Iris pigment epithelial cell (primary cell): Measurements from ENCODE around the gene SH2D7.

Source experiments
- DNase-seq: peaks from one replicate; pipeline ENCODE4 v3.0.0-alpha.2; 2011; ENCODE audit warnings: low read depth

Gene SH2D7

GRCh38 chr15:78079298-78080087, 12.9 kb upstream of the SH2D7 start:
- no peak for DNase-seq

- no peak for DNase-seq
Observed at GRCh38 chr15:78080088-78080460, 12.3 kb upstream of the SH2D7 start.

- DNase-seq, result peak; percentile 48
Observed at GRCh38 chr15:78082106-78082742, 10.1 kb upstream of the SH2D7 start.

GRCh38 chr15:78082743-78083110, 9.6 kb upstream of the SH2D7 start:
- DNase-seq, result no peak

- no peak for DNase-seq
Observed at GRCh38 chr15:78083186-78083585, 9.2 kb upstream of the SH2D7 start.

GRCh38 chr15:78083687-78084448, 8.5 kb upstream of the SH2D7 start:
- DNase-seq, result no peak

GRCh38 chr15:78084449-78084750, 8.0 kb upstream of the SH2D7 start:
- no peak for DNase-seq

- DNase-seq, result peak; percentile 84
Observed at GRCh38 chr15:78085928-78086327, 6.4 kb upstream of the SH2D7 start.

- no peak for DNase-seq
Observed at GRCh38 chr15:78087951-78088772, 4.2 kb upstream of the SH2D7 start.

GRCh38 chr15:78088773-78089080, 3.6 kb upstream of the SH2D7 start:
- no peak for DNase-seq

- no peak for DNase-seq
Observed at GRCh38 chr15:78090422-78091063, 1.8 kb upstream of the SH2D7 start.

GRCh38 chr15:78093242-78094020, 1.1 kb downstream of the SH2D7 start:
- DNase-seq, result peak; percentile 77

- DNase-seq, result no peak
Observed at GRCh38 chr15:78097667-78098066, 5.3 kb downstream of the SH2D7 start.

- DNase-seq, result no peak
Observed at GRCh38 chr15:78098131-78098755, 5.9 kb downstream of the SH2D7 start.

- no peak for DNase-seq
Observed at GRCh38 chr15:78100886-78101285, 8.5 kb downstream of the SH2D7 start.

- DNase-seq, result no peak
Observed at GRCh38 chr15:78101423-78102105, 9.2 kb downstream of the SH2D7 start.

- no peak for DNase-seq
Observed at GRCh38 chr15:78102211-78102610, 9.8 kb downstream of the SH2D7 start.

GRCh38 chr15:78102741-78103140, 10.4 kb downstream of the SH2D7 start:
- DNase-seq, result no peak

- DNase-seq, result no peak
Observed at GRCh38 chr15:78103406-78104118, 11.2 kb downstream of the SH2D7 start.

GRCh38 chr15:78104119-78104479, 11.7 kb downstream of the SH2D7 start:
- no peak for DNase-seq
